Stomach (tissue), 4 donors: Measurements from ENCODE around the gene GGA1.

Experiments
- EP300 ChIP-seq: sonication (generic); formaldehyde crosslinking; IDR thresholded peaks from one replicate; pipeline ENCODE4 v1.6.1; 2017; ENCODE audit warnings: antibody characterized with exemption
- POLR2A ChIP-seq, 4 donors: fragments of 450-650 bp; IDR thresholded peaks; one replicate each; pipeline ENCODE4 v1.6.1; 2016; ENCODE audit warnings: antibody characterized with exemption in 4 of 4, control low read depth in 2 of 4, mild to moderate bottlenecking in 1 of 4, moderate library complexity in 1 of 4
- POLR2AphosphoS5 ChIP-seq, 3 donors: sonication (generic); formaldehyde crosslinking; IDR thresholded peaks; one replicate each; pipeline ENCODE4 v1.6.1; 2016; ENCODE audit warnings: antibody characterized with exemption in 3 of 3
- TF ChIP-seq, protein P1 (sequence below), 7 experiments: fragments of 450-650 bp in 4 of 7; fragments of 200-600 bp in 3 of 7; sonication (generic) in 3 of 7; IDR thresholded peaks; one replicate each; pipeline ENCODE4 v1.5.1; 2016 to 2019; ENCODE audit warnings: antibody characterized with exemption in 7 of 7, control low read depth in 2 of 7, mild to moderate bottlenecking in 1 of 7

DNA sequence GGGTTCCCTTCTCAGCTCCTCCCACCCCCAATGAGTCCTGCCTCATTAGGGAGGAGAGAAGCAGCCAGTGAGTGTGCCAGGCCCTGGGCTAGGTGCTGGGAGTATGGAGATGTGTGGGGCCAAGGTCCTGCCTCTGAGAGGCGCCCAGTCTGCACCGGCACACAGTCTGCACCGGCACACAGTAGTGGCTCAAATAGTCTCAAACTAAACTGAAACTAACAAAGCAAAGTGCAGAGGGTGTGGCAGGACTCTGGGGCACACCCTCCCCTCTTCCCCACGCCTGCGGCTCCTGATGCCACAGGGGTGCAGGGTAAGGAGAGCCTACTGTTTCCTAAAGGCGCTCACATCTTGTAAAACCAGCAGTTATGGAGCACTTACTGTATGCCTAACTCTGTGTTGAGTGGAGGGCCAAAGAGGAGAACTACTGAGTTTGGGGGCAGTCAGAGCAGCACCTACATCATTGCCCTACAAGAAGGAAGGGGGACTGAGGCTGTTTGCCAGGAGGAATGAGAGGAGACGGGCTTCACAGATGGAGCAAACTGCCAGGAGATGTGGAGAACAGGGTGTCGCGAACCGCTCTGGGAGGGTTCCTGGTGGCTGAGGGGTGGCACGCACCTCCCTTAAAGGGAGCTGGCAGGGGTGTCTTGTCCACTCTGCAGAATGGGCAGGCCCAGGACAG lies 29.9 kb downstream of the GGA1 start:
- TF ChIP-seq, protein P1, sequence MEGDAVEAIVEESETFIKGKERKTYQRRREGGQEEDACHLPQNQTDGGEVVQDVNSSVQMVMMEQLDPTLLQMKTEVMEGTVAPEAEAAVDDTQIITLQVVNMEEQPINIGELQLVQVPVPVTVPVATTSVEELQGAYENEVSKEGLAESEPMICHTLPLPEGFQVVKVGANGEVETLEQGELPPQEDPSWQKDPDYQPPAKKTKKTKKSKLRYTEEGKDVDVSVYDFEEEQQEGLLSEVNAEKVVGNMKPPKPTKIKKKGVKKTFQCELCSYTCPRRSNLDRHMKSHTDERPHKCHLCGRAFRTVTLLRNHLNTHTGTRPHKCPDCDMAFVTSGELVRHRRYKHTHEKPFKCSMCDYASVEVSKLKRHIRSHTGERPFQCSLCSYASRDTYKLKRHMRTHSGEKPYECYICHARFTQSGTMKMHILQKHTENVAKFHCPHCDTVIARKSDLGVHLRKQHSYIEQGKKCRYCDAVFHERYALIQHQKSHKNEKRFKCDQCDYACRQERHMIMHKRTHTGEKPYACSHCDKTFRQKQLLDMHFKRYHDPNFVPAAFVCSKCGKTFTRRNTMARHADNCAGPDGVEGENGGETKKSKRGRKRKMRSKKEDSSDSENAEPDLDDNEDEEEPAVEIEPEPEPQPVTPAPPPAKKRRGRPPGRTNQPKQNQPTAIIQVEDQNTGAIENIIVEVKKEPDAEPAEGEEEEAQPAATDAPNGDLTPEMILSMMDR (IDR thresholded peaks at IDR 0.05), result no peak
- TF ChIP-seq POLR2A (IDR thresholded peaks at IDR 0.05) (no peak), EP300 (no peak), POLR2AphosphoS5 (IDR thresholded peaks at IDR 0.05) (no peak)
